Heart right ventricle (tissue), 16 donors: ENCODE measurements around the gene RSBN1L. TPM values are rescaled to one million over a fixed set of nuclear protein-coding genes. Genes with fewer than 3 reads are reported as not detected.
A peak's percentile ranks its signal among the peaks of the same experiment; 100 is the strongest.
"Not testable (repeated sequence)": the region's sequence is repeated elsewhere in the genome, so short reads cannot be mapped to it uniquely, and the experiment has no call there.

Source experiments
- ATAC-seq, 8 donors: fragments of 200-7000 bp; cut with Tn5 transposase; one replicate each; pipeline ENCODE4 v1.9.1; 2020; ENCODE audit warnings: mild to moderate bottlenecking in 8 of 8, moderate library complexity in 8 of 8, moderate number of reproducible peaks in 1 of 8
- DNase-seq, 2 donors: peaks; one replicate each; pipeline ENCODE4 v3.0.0-alpha.2; 2020
- H3K27ac ChIP-seq, 10 donors: fragments of 200-600 bp; sonication (generic) in 2 of 10; one replicate each; pipeline versions ENCODE4 v1.5.0 to v1.8.0; 2020 to 2022; ENCODE audit warnings: mild to moderate bottlenecking in 3 of 10
- H3K27me3 ChIP-seq, 7 donors: fragments of 200-600 bp; one replicate each; pipeline ENCODE4 v1.8.0; 2021 to 2022; ENCODE audit warnings: mild to moderate bottlenecking in 2 of 7
- H3K36me3 ChIP-seq, 9 donors: fragments of 200-600 bp; sonication (generic) in 1 of 9; one replicate each; pipeline versions ENCODE4 v1.5.0 to v1.8.0; 2020 to 2022; ENCODE audit warnings: mild to moderate bottlenecking in 2 of 9
- H3K4me1 ChIP-seq, 9 donors: fragments of 200-600 bp; sonication (generic) in 1 of 9; one replicate each; pipeline versions ENCODE4 v1.5.0 to v1.8.0; 2020 to 2022; ENCODE audit warnings: mild to moderate bottlenecking in 4 of 9
- H3K4me3 ChIP-seq, 10 donors: fragments of 200-600 bp; sonication (generic) in 2 of 10; one replicate each; pipeline versions ENCODE4 v1.5.0 to v1.8.0; 2020 to 2022; ENCODE audit warnings: mild to moderate bottlenecking in 7 of 10, moderate library complexity in 2 of 10
- H3K9me3 ChIP-seq, 11 donors: fragments of 200-600 bp in 10 of 11; sonication (generic) in 2 of 11; one replicate each; pipeline versions ENCODE4 v1.5.0 to v1.8.0; 2013 to 2022; ENCODE audit warnings: mild to moderate bottlenecking in 2 of 11, control low read depth in 1 of 11, moderate library complexity in 1 of 11
- CTCF ChIP-seq, 9 donors: fragments of 200-600 bp; sonication (generic) in 2 of 9; IDR thresholded peaks; one replicate each; pipeline versions ENCODE4 v1.5.0 to v1.8.0; 2021 to 2022; ENCODE audit warnings: antibody characterized with exemption in 9 of 9, mild to moderate bottlenecking in 5 of 9, moderate library complexity in 1 of 9
- WGBS, 2 donors: extraction: QIAGEN DNeasy Blood & Tissue Kit; methylation state at CpG; one replicate each; pipeline ENCODE4 v1.1.7; 2013; ENCODE audit warnings: inconsistent platforms in 1 of 2; 5-methylcytosine and 5-hydroxymethylcytosine counted together
- intact Hi-C, 10 donors: fragments of 100-400 bp; cut with DNase I; formaldehyde crosslinking; loops; one replicate each; pipeline versions ENCODE4 v1.11.1 to v1.14.2; 2022
- polyA plus RNA-seq, 2 donors: library from polyadenylated mRNA; stranded (reverse); fragments of 200-250 nt; gene quantifications; one replicate each; pipeline ENCODE4 v1.2.3, GENCODE V29; 2013
- total RNA-seq, 10 donors: library from RNA; stranded (reverse); fragmentation: NEBNext Ultra II Directional in 3 of 10; extraction: Animal tissue kit (Norgen Biotek cat#: 25700) in 3 of 10; gene quantifications; one replicate each; pipeline versions ENCODE4 v1.2.1 to v1.2.4, GENCODE V29; 2021 to 2023
- donor health status: Arrhythmogenic right ventricular cardiomyopathy.
- donor health status: ischemic (EF 13 %, LVEDD 7.1; RV severe dilation, severe dysfunction).
- donor health status: healthy with polysubstance abuse.
- donor health status: DM: no; HTN: yes; CAD: no.
- donor health status: DM: no; HTN: no; CAD: no.
- donor health status: ischemic (EF 25% LVEDD 6.9; RV normal size, moderate dysfunction).
- donor health status: ischemic (EF 25% LVEDD 5.7; RV mildly dilated, moderate dysfunction).
- donor health status: healthy.
- donor health status: DM: yes; HTN: yes; CAD: no.
- donor health status: Ischemic cardiomyopathy.
- donor health status: ischemic (EF 35%, LVEDD 5.7; RV mildly dilated, moderate dysfunction).
- donor health status: nonischemic (EF 11% LVEDD 7.7; RV severe dilation, severe dysfunction).
- donor health status: DM: yes; HTN: yes; CAD: no.
- donor health status: PGD.
- donor health status: ischemic (EF 29% LVEDD 5.4; RV normal size, mild dysfunction).
- donor health status: nonischemic (EF 23%, LVEDD 6.1; RV moderate dilation, normal function).

Gene RSBN1L
- total and polyA plus RNA-seq, 12 donors, result 3.3 to 11.8 (median 9.6) TPM

GRCh38 chr7:77698042-77698625 is 1.9 kb downstream of the RSBN1L start:
- H3K4me3 ChIP-seq, result peak overlapping the region in 9 of 10 donors; percentile 77 to 100 (median 97)
- peaks cover 0 to 77% (median 48%) of the 10 kb centered on the region in 9 donors for H3K4me1 ChIP-seq
- intact Hi-C loops, result loop anchor here in 2 of 10 donors (5.0 kb wide), 2 partner anchors 39 to 161 kb away; partner anchors contain the start of gene PTPN12 (in 1 of the 2)
- peaks cover 0 to 10% (median 0%) of the 10 kb centered on the region in 9 donors for H3K36me3 ChIP-seq
- H3K27me3 ChIP-seq, result no peaks in the 10 kb centered on the region
- ATAC-seq, result no peak
- DNase-seq, result no peak
- H3K9me3 ChIP-seq, result no peaks in the 10 kb centered on the region
- TF ChIP-seq CTCF (IDR thresholded peaks at IDR 0.05), result no peak
- peak overlapping the region in 9 of 10 donors; percentile 91 to 99 (median 96) for H3K27ac ChIP-seq

DNA sequence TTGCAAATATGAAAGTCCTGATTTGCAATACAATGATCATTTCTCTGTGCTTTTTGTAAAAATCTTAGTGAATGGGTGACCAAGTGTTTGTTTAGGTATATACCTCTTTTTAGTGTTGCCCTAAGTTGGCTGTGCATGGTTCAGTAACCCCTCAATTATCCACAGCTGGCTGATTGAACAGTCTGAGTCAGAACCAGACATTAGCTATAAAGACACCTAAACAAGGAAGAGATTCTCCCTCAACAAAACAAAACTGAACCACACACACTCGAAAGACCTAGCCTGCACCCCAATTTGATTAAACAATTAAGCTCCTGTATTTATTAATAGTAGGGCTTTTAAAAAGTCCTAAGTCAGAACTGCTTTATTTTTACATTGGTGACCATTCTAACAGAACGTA is 2.8 kb downstream of the RSBN1L start:
- no peaks in the 10 kb centered on the region for H3K9me3 ChIP-seq
- H3K36me3 ChIP-seq, result peaks cover 0 to 7% (median 0%) of the 10 kb centered on the region in 9 donors
- no peak for TF ChIP-seq CTCF (IDR thresholded peaks at IDR 0.05)
- WGBS, 2 donors, result 43 to 47% methylated on average over 2 of the region's 2 CpGs
- H3K27me3 ChIP-seq, result no peaks in the 10 kb centered on the region
- H3K4me1 ChIP-seq, result peaks cover 0 to 74% (median 47%) of the 10 kb centered on the region in 9 donors
- intact Hi-C loops, result loop anchor here in 2 of 10 donors (5.0 kb wide), 2 partner anchors 38 to 162 kb away; partner anchors contain the start of gene PTPN12 (in 1 of the 2)
- H3K4me3 ChIP-seq, result peak overlapping the region in 3 of 10 donors; percentile 1 to 97 (median 77)
- peak overlapping the region in 5 of 10 donors; percentile 18 to 99 (median 97) for H3K27ac ChIP-seq
- ATAC-seq (no peak), DNase-seq (no peak)

- DNase-seq, result no peak
- no peak for TF ChIP-seq CTCF (IDR thresholded peaks at IDR 0.05)
- Histone ChIP-seq H3K9me3 (no peaks in the 10 kb centered on the region), H3K4me1 (peaks cover 0 to 60% (median 36%) of the 10 kb centered on the region in 9 donors), H3K4me3 (no peak overlapping the region), H3K27ac (no peak overlapping the region), H3K27me3 (no peaks in the 10 kb centered on the region), H3K36me3 (peaks cover 0 to 17% (median 0%) of the 10 kb centered on the region in 9 donors)
- no peak for ATAC-seq
- WGBS, 2 donors, result 37 to 73% methylated on average over 2 of the region's 2 CpGs
- intact Hi-C loops, result no loop called here
Measured at GRCh38 chr7:77702513-77702912, 6.3 kb downstream of the RSBN1L start.

GRCh38 chr7:77702968-77703472 is 6.8 kb downstream of the RSBN1L start:
- 88 to 94% methylated on average over 3 of the region's 3 CpGs for WGBS, 2 donors
- no peak for DNase-seq
- Histone ChIP-seq H3K27ac (no peak overlapping the region), H3K4me3 (no peak overlapping the region), H3K27me3 (no peaks in the 10 kb centered on the region), H3K9me3 (no peaks in the 10 kb centered on the region), H3K4me1 (peaks cover 0 to 61% (median 37%) of the 10 kb centered on the region in 9 donors), H3K36me3 (peaks cover 0 to 17% (median 0%) of the 10 kb centered on the region in 9 donors)
- intact Hi-C loops, result no loop called here
- ATAC-seq, result no peak
- no peak for TF ChIP-seq CTCF (IDR thresholded peaks at IDR 0.05)

- H3K27me3 ChIP-seq, H3K4me3 ChIP-seq, H3K27ac ChIP-seq, intact Hi-C loops, H3K9me3 ChIP-seq, ATAC-seq, DNase-seq: not testable (repeated sequence)
- Histone ChIP-seq H3K36me3 (peaks cover 0 to 17% (median 0%) of the 10 kb centered on the region in 9 donors), H3K4me1 (peaks cover 0 to 61% (median 30%) of the 10 kb centered on the region in 9 donors)
- WGBS, 2 donors, result 84 to 95% methylated on average over 9 of the region's 9 CpGs
Measured at GRCh38 chr7:77703669-77704068, 7.4 kb downstream of the RSBN1L start.
